GM12872 (cell line): ENCODE measurements around the gene NCOA1.

Experiments
- TF ChIP-seq, protein P1 (sequence below): IDR thresholded peaks from 3 replicates; pipeline ENCODE4 v1.5.1; 2011; ENCODE audit warnings: low read depth, mild to moderate bottlenecking, low read length, moderate library complexity; ENCODE audit not compliant: insufficient read depth

NCOA1 gene

DNA sequence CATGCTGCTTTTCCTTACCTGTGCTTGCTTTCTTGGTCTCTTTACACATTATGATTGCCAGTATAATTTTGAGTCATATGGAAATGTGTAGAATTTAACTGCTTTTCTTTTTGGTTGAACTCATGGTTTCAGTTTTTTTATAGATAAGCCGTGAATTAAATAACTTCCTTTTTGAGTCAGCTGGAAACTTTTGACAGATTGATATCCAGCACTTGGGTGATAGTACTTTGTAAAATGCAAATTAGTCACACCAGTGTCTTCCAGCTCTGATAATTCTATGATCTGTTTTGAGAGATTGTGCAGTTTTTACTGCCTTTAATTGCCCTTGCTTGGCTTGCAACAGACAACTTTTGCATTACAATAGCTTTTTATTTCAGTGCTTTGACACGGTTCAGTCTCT is 86.4 kb downstream of the NCOA1 start:
- TF ChIP-seq, protein P1, sequence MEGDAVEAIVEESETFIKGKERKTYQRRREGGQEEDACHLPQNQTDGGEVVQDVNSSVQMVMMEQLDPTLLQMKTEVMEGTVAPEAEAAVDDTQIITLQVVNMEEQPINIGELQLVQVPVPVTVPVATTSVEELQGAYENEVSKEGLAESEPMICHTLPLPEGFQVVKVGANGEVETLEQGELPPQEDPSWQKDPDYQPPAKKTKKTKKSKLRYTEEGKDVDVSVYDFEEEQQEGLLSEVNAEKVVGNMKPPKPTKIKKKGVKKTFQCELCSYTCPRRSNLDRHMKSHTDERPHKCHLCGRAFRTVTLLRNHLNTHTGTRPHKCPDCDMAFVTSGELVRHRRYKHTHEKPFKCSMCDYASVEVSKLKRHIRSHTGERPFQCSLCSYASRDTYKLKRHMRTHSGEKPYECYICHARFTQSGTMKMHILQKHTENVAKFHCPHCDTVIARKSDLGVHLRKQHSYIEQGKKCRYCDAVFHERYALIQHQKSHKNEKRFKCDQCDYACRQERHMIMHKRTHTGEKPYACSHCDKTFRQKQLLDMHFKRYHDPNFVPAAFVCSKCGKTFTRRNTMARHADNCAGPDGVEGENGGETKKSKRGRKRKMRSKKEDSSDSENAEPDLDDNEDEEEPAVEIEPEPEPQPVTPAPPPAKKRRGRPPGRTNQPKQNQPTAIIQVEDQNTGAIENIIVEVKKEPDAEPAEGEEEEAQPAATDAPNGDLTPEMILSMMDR: no peak

DNA sequence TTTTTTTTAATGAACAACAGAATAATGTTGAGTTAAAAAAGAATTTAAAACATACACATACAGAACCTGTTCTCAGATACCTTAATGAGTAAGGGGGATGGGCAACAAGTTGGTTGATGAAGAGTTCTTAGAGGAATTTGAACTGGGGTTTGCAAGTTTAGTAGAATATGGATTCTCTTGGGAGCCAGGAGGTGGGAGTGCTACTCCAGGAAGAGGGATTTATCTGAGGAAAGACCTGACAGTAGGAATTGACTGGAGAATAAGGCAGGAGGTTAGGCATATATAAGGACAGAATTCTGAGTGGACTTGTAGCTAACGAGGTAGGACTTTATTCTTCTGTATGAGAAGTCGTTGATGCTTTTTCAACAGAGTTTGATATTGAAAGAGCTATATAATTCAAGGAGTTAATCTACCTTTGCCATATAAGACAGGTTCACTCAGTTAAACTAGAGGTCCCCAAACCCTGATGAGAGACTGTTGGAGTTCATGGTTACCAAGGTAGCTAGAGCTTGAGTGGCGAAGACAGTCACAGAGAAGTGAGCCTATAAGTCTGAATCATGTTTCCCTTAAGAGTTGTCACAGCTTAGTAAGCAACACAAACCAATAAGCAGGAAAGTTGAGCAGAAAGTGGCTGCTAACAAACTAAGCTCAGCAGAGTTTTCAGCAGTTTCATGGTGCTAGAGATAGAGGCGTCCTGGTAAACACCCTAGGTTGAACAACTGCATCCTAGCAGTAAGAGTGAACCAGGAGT is 88.2 kb downstream of the NCOA1 start:
- TF ChIP-seq, protein P1: no peak

DNA sequence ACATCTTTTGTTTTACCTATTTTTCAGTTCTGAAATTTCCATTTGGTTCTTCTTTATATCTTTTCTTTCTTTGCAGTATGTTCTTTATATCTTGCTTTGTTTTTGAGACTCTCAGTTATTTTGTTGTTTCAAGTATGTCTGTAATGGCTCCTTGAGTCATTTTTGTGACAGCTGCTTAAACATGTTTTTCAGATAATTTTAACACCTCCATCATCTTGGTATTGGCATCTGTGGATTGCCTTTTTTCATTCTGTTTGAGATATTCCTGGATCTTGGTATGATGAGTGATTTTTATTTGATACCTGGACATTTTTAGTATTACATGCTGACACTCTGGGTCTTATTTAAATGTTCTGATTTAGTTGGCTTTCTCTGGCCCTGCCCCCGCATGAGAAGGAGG is 89.5 kb downstream of the NCOA1 start:
- TF ChIP-seq, protein P1: no peak

DNA sequence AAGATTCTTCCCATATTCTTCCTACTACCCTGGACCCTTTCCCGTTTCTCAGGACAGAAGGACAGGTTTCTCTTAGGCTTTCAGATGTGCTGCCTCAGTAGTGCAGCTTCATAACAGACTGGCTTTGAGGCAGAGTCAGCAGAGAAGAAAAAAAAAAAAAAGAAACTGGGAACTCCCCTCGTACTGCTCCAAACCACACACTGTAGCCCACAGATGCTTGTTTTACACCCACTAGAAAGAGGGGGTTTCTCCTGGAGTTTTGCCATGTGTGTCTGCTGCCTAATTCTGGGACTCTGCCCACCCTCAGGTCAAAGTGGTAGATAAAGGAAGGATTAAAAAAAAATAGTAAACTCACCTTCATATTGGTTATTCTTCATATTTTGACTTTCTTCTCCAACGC is 95.9 kb downstream of the NCOA1 start:
- TF ChIP-seq, protein P1: no peak

DNA sequence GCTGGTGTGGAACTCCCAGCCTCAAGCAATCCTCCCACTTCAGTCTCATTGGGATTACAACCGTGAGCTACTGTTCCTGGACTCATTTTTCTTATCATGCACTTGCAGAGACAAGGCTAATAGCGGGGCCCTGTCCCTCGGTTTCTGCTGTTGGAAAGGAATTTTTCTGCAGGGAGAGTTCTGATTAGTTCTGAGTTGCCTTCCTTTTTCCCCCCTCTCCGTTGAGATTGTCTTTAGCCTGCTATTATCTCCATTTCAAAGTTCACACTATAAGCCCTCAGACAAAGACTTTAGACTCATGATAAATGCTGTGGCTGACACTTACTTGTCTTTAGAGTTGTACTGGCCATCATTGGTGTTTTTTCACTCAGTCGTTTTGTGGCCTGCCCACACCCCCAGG is 97.2 kb downstream of the NCOA1 start:
- TF ChIP-seq, protein P1: no peak

DNA sequence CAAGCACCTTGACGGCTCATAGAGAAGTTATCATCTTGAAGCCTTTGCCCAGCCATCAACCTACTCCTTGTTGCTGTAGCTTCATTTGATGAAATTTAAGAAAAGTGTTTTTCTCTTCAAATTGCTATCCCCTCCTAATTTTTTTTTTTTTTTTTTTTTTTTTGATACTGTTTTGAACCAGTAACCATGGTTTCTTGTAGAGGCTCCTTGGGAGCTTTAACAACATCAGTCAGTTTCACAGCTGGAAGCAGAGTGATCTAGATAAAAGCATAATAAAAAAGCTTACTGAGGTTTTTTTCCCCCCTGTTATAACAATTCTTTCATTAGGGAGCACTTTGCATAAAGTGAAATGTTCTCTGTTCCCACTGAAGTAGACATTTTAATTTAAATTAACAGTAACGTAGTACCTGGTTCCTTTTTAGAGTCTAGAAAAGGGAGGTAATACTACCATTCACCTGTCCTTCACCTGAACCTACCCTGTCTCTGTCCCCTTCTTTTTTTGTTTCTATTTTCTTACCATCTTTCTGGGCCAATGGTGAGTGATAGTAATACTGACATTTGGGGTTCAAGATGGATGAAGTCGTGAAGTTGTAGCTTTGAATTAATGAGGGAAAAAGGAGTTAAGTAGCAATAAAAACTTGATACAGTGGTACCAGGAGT is 101.5 kb downstream of the NCOA1 start:
- TF ChIP-seq, protein P1: no peak

DNA sequence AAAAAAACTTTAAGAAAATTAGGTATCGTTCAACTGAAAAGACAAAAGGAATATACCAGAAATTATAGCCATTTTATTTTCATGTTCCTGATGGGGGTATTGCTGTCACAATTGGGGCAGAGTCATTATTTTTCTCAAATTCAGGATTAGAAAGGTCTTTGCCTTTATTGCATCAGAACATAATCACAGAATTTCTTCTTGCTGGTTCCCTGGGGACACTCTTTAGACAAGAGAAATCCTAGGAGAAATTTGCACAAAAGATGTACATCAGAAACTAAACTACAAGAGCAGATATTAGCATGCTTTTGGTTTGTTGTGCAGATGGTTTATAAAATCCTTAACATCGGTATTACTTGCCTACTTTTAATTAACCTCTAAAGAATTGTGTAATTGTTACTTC is 103.2 kb downstream of the NCOA1 start:
- TF ChIP-seq, protein P1: no peak
